Astrocyte of the cerebellum (primary cell): Measurements from ENCODE around the gene COA4.

Experiments used
- DNase-seq: peaks from one replicate; pipeline ENCODE4 v3.0.0-alpha.2; 2011; ENCODE audit warnings: low read depth
- H3K4me3 ChIP-seq: 2 replicates; pipeline ENCODE4 v1.5.1; 2011; ENCODE audit warnings: mild to moderate bottlenecking, low read depth, low read length, moderate library complexity
- CTCF ChIP-seq: IDR thresholded peaks from 2 replicates; pipeline ENCODE4 v1.5.1; 2012; ENCODE audit warnings: low read length, low read depth, moderate library complexity, mild to moderate bottlenecking; ENCODE audit errors: missing control alignments
- in situ Hi-C: cut with HindIII; loops from 2 replicates; pipeline ENCODE4 v1.10.0; 2017; ENCODE audit warnings: low sequenced_read_pairs

Gene COA4

DNA sequence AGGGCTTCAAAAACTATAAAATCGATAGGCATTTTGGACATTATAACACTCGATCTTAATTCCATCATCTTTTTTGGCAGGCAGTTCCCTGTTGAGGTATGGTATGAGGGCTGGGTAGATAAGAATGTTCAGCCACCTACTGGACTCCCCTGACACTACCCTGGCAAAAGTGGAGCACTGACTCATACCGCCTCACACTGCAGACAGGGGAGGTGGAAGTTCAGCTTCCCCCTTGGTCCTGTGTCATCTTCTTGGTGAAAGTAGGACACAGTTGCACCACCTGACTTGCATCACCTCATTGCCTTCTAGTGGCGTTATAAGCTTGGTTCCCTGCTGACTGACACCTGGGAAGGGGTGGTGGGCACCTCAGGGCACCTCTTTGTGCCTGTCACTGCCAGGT, 30.5 kb upstream of the COA4 start:
- H3K4me3 ChIP-seq: no peak overlapping the region
- in situ Hi-C loops: no loop called here
- no peak for DNase-seq
- TF ChIP-seq CTCF: peak; percentile 20

GRCh38 chr11:73902303-73902702, 25.7 kb upstream of the COA4 start:
- in situ Hi-C loops: no loop called here
- no peak for DNase-seq
- TF ChIP-seq CTCF: no peak
- no peak overlapping the region for H3K4me3 ChIP-seq

DNA sequence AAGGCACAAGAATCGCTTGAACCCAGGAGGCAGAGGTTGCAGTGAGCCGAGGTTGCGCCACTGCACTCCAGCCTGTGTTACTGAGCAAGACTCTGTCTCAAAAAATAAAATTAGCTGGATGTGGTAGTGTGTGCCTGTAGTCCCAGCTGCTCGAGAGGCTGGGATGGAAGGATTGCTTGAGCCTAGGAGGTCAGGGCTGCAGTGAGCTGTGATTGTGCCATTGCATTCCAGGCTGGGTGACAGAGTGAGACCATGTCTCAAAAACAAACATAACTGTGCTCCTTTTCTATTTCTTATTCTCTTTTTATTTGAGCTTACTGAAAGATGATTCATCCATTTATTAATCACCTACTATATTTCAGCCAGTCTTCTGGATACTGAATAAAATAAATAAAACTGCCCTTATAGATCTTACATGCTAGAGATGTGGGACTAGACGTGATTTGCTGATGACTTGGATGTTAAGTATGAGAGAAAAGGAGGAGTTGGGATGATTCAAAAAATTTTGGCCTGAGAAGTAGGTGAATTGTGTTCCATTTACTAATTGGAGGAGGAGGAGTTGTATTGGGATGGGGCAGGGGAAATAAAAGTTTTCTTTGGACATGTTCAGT, 18.2 kb upstream of the COA4 start:
- no peak for TF ChIP-seq CTCF
- in situ Hi-C loops: no loop called here
- no peak for DNase-seq
- H3K4me3 ChIP-seq: no peak overlapping the region

- in situ Hi-C loops: no loop called here
- H3K4me3 ChIP-seq: no peak overlapping the region
- no peak for TF ChIP-seq CTCF
- DNase-seq: no peak
Measured at GRCh38 chr11:73893041-73893440, 16.4 kb upstream of the COA4 start.

DNA sequence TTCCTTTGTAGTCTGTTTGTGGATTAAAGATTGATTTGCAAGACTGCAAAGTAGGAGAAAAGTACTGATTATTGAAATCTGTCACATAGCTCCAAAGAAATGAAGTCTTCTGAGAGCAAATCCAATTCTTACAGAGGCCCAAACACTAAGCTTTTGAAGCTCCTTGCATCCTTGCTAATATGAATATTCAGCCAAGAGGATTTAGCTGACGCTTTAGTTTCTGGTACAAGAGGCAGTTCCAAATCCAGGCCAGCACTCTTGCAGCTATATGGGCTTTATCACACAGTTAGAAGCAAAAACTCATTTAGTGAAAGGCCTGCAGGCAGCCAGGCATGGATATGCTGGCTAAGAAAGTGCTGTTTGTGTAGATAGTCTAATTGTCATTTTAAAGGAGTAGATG, 12.9 kb upstream of the COA4 start:
- TF ChIP-seq CTCF: no peak
- no peak overlapping the region for H3K4me3 ChIP-seq
- in situ Hi-C loops: no loop called here
- DNase-seq: no peak

DNA sequence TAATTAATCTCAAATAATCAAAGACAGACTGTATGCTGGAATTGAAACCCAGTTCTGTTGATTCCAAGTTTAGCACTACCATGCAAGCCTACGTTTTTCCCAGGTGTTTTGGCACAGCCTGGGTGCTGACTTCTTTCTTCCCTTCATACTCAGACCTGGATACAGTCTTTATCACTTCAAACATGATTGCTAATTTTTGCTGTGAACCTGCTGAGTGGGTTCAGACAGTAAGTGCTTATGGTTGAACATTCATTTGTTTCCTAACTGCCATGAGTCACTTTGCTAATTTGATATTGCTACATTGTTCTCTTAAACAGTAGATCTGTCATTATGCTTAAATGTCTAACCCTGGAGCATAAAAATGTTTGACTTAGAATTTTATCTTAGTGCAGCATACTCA, 12.4 kb upstream of the COA4 start:
- no peak for TF ChIP-seq CTCF
- H3K4me3 ChIP-seq: no peak overlapping the region
- no peak for DNase-seq
- in situ Hi-C loops: no loop called here

- TF ChIP-seq CTCF: no peak
- no peak for DNase-seq
- H3K4me3 ChIP-seq: no peak overlapping the region
- in situ Hi-C loops: no loop called here
Measured at GRCh38 chr11:73888244-73888643, 11.6 kb upstream of the COA4 start.
